SK-N-SH (cell line): ENCODE results near the gene GRK5. TPM values are rescaled to one million over a fixed set of nuclear protein-coding genes. Genes with fewer than 3 reads are reported as not detected.

Experiments used
- CTCF ChIA-PET: fragments of 300-600, 350-600 bp; formaldehyde crosslinking; extraction: SDS; loops from one replicate; lab custom pipeline; 2021; lab: Yijun Ruan, JAX
- POLR2A ChIA-PET: fragments of 350-600 bp; sonication (Branson Sonifier 250); formaldehyde crosslinking; extraction: SDS; loops from one replicate; lab custom pipeline; 2020; ENCODE audit warnings: antibody characterized with exemption, inconsistent platforms; lab: Yijun Ruan, JAX
- DNase-seq: peaks from one replicate; pipeline ENCODE4 v3.0.0; 2012
- H2AFZ ChIP-seq: fragments of 200-600 bp; sonication (generic); 2 replicates; pipeline ENCODE4 v1.8.1; 2016; ENCODE audit warnings: antibody characterized with exemption, mild to moderate bottlenecking, low read depth
- H3F3A ChIP-seq: fragments of 200-600 bp; sonication (generic); replicated peaks from 2 replicates; pipeline ENCODE3; 2016; ENCODE audit warnings: antibody characterized with exemption, mild to moderate bottlenecking; ENCODE audit not compliant: insufficient read depth
- H3K27ac ChIP-seq, 2 experiments: fragments of 200-500 bp in 1 of 2; fragments of 200-600 bp in 1 of 2; sonication (Bioruptor generic) in 1 of 2; sonication (generic), shearing (Covaris generic) in 1 of 2; 2 replicates each; pipeline versions ENCODE4 v1.5.1 to v1.6.1; 2014 to 2016; ENCODE audit warnings: low read depth in 2 of 2, inconsistent platforms in 1 of 2, low read length in 1 of 2, mild to moderate bottlenecking in 1 of 2, mixed read lengths in 1 of 2
- H3K27me3 ChIP-seq: fragments of 200-600 bp; sonication (generic), shearing (Covaris generic); 2 replicates; pipeline ENCODE4 v1.6.1; 2016; ENCODE audit warnings: mixed run types; ENCODE audit not compliant: insufficient read depth
- H3K36me3 ChIP-seq, 2 experiments: fragments of 200-500 bp in 1 of 2; fragments of 200-600 bp in 1 of 2; sonication (Bioruptor generic) in 1 of 2; sonication (generic) in 1 of 2; replicated peaks in 1 of 2; 2 replicates each; pipeline versions ENCODE3 to v1.5.1; 2014 to 2016; ENCODE audit warnings: low read length in 1 of 2, mild to moderate bottlenecking in 1 of 2; ENCODE audit not compliant: insufficient read depth in 2 of 2, control insufficient read depth in 1 of 2
- H3K4me1 ChIP-seq, 2 experiments: fragments of 200-500 bp in 1 of 2; fragments of 200-600 bp in 1 of 2; sonication (Bioruptor generic) in 1 of 2; sonication (generic), shearing (Covaris generic) in 1 of 2; 2 replicates each; pipeline versions ENCODE4 v1.5.1 to v1.6.1; 2014 to 2016; ENCODE audit warnings: low read depth in 1 of 2, low read length in 1 of 2, mixed run types in 1 of 2; ENCODE audit not compliant: insufficient read depth in 2 of 2, control insufficient read depth in 1 of 2
- H3K4me2 ChIP-seq: fragments of 200-600 bp; sonication (generic), shearing (Covaris generic); 2 replicates; pipeline ENCODE4 v1.6.1; 2017; ENCODE audit warnings: mixed run types
- H3K4me3 ChIP-seq, 2 experiments: fragments of 200-500 bp in 1 of 2; fragments of 200-600 bp in 1 of 2; sonication (Bioruptor generic) in 1 of 2; sonication (generic), shearing (Covaris generic) in 1 of 2; 2 replicates each; pipeline versions ENCODE4 v1.5.1 to v1.8.1; 2014 to 2016; ENCODE audit warnings: low read depth in 2 of 2, inconsistent platforms in 1 of 2, low read length in 1 of 2, mild to moderate bottlenecking in 1 of 2, mixed read lengths in 1 of 2, moderate library complexity in 1 of 2
- H3K79me2 ChIP-seq: fragments of 200-600 bp; sonication (generic); 2 replicates; pipeline ENCODE4 v1.8.1; 2017; ENCODE audit warnings: mild to moderate bottlenecking; ENCODE audit not compliant: insufficient read depth
- H3K9ac ChIP-seq: fragments of 200-600 bp; sonication (generic); 2 replicates; pipeline ENCODE4 v1.6.1; 2017; ENCODE audit warnings: mixed run types
- H3K9me2 ChIP-seq: fragments of 200-600 bp; sonication (generic); 2 replicates; pipeline ENCODE4 v1.6.1; 2017; ENCODE audit warnings: mixed run types
- H3K9me3 ChIP-seq: fragments of 200-600 bp; sonication (generic); 2 replicates; pipeline ENCODE4 v1.6.1; 2017; ENCODE audit warnings: mixed run types, mild to moderate bottlenecking, moderate library complexity
- H4K20me1 ChIP-seq: fragments of 200-600 bp; sonication (generic); 2 replicates; pipeline ENCODE4 v1.6.1; 2017; ENCODE audit warnings: mild to moderate bottlenecking, mixed run types; ENCODE audit not compliant: insufficient read depth
- ELF1 ChIP-seq: IDR thresholded peaks from 2 replicates; pipeline ENCODE4 v1.4.0; 2012
- EP300 ChIP-seq, 2 experiments: IDR thresholded peaks; 2 replicates each; pipeline versions ENCODE4 v1.4.0 to v1.6.1; 2012; ENCODE audit warnings: borderline replicate concordance in 1 of 2, low read depth in 1 of 2, low read length in 1 of 2
- EZH2phosphoT487 ChIP-seq: fragments of 200-600 bp; sonication (generic); IDR thresholded peaks from 2 replicates; pipeline ENCODE4 v1.6.1; 2017; ENCODE audit warnings: low read depth, mixed run types, mild to moderate bottlenecking, antibody characterized with exemption, moderate library complexity, borderline replicate concordance
- FOXJ3 ChIP-seq: sonication (generic); formaldehyde crosslinking; IDR thresholded peaks from 2 replicates; pipeline ENCODE4 v1.5.1; 2020; ENCODE audit warnings: mild to moderate bottlenecking, missing genetic modification reagents
- JUND ChIP-seq: IDR thresholded peaks from 2 replicates; pipeline ENCODE4 v1.4.0; 2012
- MEF2A ChIP-seq: IDR thresholded peaks from 2 replicates; pipeline ENCODE4 v1.4.0; 2012; ENCODE audit warnings: low read depth, borderline replicate concordance
- NFIC ChIP-seq: IDR thresholded peaks from 2 replicates; pipeline ENCODE4 v1.4.0; 2012; ENCODE audit warnings: borderline replicate concordance
- PBX3 ChIP-seq: IDR thresholded peaks from 2 replicates; pipeline ENCODE4; 2012
- RCOR1 ChIP-seq: fragments of 150-350 bp; IDR thresholded peaks from 2 replicates; pipeline ENCODE4 v1.6.1; 2017; ENCODE audit warnings: antibody characterized with exemption, low read length
- RXRA ChIP-seq: IDR thresholded peaks from 2 replicates; pipeline ENCODE4 v1.4.0; 2012; ENCODE audit warnings: low read depth, mild to moderate bottlenecking, borderline replicate concordance
- TAF1 ChIP-seq: IDR thresholded peaks from 2 replicates; pipeline ENCODE4 v1.6.1; 2012; ENCODE audit warnings: low read depth, mild to moderate bottlenecking, low read length, moderate library complexity, borderline replicate concordance
- TCF12 ChIP-seq: IDR thresholded peaks from 2 replicates; pipeline ENCODE4 v1.4.0; 2012
- TEAD4 ChIP-seq: IDR thresholded peaks from 2 replicates; pipeline ENCODE4 v1.4.0; 2012; ENCODE audit warnings: mild to moderate bottlenecking, borderline replicate concordance; ENCODE audit not compliant: insufficient read depth
- USF1 ChIP-seq: IDR thresholded peaks from 2 replicates; pipeline ENCODE4 v1.4.0; 2012; ENCODE audit warnings: low read depth, borderline replicate concordance
- YY1 ChIP-seq: IDR thresholded peaks from 2 replicates; pipeline ENCODE4 v1.4.0; 2012; ENCODE audit warnings: low read depth, mild to moderate bottlenecking
- WGBS: methylation state at CpG from one replicate; pipeline ENCODE4 v1.1.6; 2017; ENCODE audit warnings: low lambda C conversion rate; 5-methylcytosine and 5-hydroxymethylcytosine counted together
- polyA plus RNA-seq, 3 experiments: library from polyadenylated mRNA; depleted of rRNA; stranded (reverse); fragments of >200 nt; gene quantifications; 2 replicates each; pipeline ENCODE4 v1.2.3, GENCODE V29; 2012
- TF ChIP-seq, protein P1 (sequence below): fragments of 150-350 bp; IDR thresholded peaks from 2 replicates; pipeline ENCODE4 v1.6.1; 2016; ENCODE audit warnings: mild to moderate bottlenecking, low read depth, low read length
- TF ChIP-seq, protein P2 (sequence below): fragments of 150-350 bp; IDR thresholded peaks from 2 replicates; pipeline ENCODE4 v1.6.1; 2017; ENCODE audit warnings: antibody characterized with exemption, low read length, low read depth, borderline replicate concordance
- TF ChIP-seq, protein P3 (sequence below): IDR thresholded peaks from 2 replicates; pipeline ENCODE4 v1.4.0; 2012; ENCODE audit warnings: low read depth

GRK5 gene
- polyA plus RNA-seq, 1 of the 3 experiments (the other 2 are of a cell fraction), result 12.1 TPM

GRCh38 chr10:119388849-119389345 lies 181.5 kb downstream of the GRK5 start (continued):
- TF ChIP-seq, protein P1, sequence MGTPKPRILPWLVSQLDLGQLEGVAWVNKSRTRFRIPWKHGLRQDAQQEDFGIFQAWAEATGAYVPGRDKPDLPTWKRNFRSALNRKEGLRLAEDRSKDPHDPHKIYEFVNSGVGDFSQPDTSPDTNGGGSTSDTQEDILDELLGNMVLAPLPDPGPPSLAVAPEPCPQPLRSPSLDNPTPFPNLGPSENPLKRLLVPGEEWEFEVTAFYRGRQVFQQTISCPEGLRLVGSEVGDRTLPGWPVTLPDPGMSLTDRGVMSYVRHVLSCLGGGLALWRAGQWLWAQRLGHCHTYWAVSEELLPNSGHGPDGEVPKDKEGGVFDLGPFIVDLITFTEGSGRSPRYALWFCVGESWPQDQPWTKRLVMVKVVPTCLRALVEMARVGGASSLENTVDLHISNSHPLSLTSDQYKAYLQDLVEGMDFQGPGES, result no peak
- TF ChIP-seq USF1, result no peak
- TF ChIP-seq, all 33 proteins: peak for 0

DNA sequence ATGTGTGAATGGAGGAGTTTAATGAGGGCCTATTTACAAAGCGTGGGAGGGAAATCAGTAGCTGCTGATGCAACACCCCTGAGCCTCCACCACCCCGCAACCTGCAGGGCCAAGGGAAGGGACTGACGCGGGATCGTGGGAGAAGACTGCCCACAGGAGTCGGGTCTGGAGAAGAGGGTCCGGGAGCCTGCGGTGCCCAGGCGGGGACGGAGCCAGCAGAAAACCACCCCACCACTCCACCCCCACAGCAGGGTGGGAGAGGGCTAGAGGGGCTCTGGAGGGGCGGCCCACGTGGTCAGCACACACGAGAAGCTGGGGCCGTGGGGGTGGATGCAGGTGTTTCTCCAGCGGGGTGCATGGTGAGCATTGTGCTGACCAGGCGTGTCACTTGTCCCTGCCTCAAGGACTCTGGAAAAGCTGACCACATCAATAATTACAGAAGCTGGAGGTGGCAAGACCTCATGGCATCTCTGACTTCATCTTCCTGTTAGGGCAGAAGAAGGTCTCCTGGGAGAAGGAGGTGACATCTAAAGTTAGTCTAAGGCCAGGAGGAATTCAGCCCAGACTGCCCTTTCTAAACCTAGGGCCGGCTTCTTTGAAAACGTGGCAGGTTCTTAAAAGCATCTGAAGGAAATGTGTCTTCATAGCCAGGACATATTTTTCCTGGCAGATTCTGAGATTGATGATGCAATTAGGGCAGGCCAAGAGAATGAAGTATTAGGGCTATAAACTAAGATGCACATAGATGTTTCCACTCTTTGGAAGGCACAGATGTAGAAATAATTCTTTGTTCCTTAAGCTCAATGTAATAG lies 184.3 kb downstream of the GRK5 start:
- Histone ChIP-seq H3K36me3 (no peaks in the 10 kb centered on the region), H3K9me2 (no peaks in the 10 kb centered on the region), H2AFZ (no peak overlapping the region), H3K4me2 (no peak overlapping the region), H3K9me3 (no peaks in the 10 kb centered on the region), H3K27me3 (no peaks in the 10 kb centered on the region), H4K20me1 (no peaks in the 10 kb centered on the region), H3K4me3 (no peak overlapping the region), H3K79me2 (no peaks in the 10 kb centered on the region), H3K9ac (no peak overlapping the region), H3K27ac (no peak overlapping the region), H3F3A (no peaks in the 10 kb centered on the region), H3K4me1 (no peaks in the 10 kb centered on the region; a peak in 1 of 4 replicates)
- WGBS, result 90% methylated on average over 13 of the region's 18 CpGs
- TF ChIP-seq EZH2phosphoT487, result no peak
- TF ChIP-seq, protein P2, sequence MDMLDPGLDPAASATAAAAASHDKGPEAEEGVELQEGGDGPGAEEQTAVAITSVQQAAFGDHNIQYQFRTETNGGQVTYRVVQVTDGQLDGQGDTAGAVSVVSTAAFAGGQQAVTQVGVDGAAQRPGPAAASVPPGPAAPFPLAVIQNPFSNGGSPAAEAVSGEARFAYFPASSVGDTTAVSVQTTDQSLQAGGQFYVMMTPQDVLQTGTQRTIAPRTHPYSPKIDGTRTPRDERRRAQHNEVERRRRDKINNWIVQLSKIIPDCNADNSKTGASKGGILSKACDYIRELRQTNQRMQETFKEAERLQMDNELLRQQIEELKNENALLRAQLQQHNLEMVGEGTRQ, result no peak
- TF ChIP-seq TCF12, result no peak
- TF ChIP-seq ELF1, result no peak
- no peak for TF ChIP-seq PBX3
- TF ChIP-seq, protein P3, sequence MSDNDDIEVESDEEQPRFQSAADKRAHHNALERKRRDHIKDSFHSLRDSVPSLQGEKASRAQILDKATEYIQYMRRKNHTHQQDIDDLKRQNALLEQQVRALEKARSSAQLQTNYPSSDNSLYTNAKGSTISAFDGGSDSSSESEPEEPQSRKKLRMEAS, result no peak
- TF ChIP-seq MEF2A, result no peak
- TF ChIP-seq TEAD4, result no peak
- TF ChIP-seq FOXJ3 (CRISPR knock-in tag), result no peak
- no peak for TF ChIP-seq RXRA
- no peak for TF ChIP-seq USF1
- no peak for TF ChIP-seq JUND
- no peak for TF ChIP-seq TAF1
- TF ChIP-seq EP300 (IDR thresholded peaks at IDR 0.05; ENCODE audit: borderline replicate concordance in 1 of 2, low read depth in 1 of 2, low read length in 1 of 2), result no peak
- no peak for TF ChIP-seq YY1
- TF ChIP-seq RCOR1, result no peak
- TF ChIP-seq NFIC, result no peak
- POLR2A ChIA-PET, result no interaction called here
- CTCF ChIA-PET, result no interaction called here
- DNase-seq, result no peak
